SJSA1 (cell line): ENCODE data around the gene SPATA22. TPM values are rescaled to one million over a fixed set of nuclear protein-coding genes. Genes with fewer than 3 reads are reported as not detected.

Experiments
- total RNA-seq: library from RNA; depleted of rRNA; stranded (reverse); fragments of >200 nt; shearing (Covaris generic); gene quantifications from 2 replicates; pipeline ENCODE4 v1.2.3, GENCODE V29; 2014; rRNA removed

Gene SPATA22
- total RNA-seq, 1 experiment from 2014 or later: not detected

Other genes starting within 250 kb of the SPATA22 start
- not detected in 2 replicates for gene OR3A1, start 173.5 kb downstream of the SPATA22 start, total RNA-seq
- gene OR3A2, start 85.5 kb downstream of the SPATA22 start, total RNA-seq: not detected in 2 replicates
- gene OR1E1, start 73.4 kb downstream of the SPATA22 start, total RNA-seq: not detected in 2 replicates
- gene OR3A3, start 60.4 kb downstream of the SPATA22 start, total RNA-seq: not detected in 2 replicates
- not detected in 2 replicates for gene OR1E2, start 38.0 kb downstream of the SPATA22 start, total RNA-seq
- 0.18 TPM in 1 of 2 replicates, not detected in the other for gene ASPA, start 4.2 kb upstream of the SPATA22 start, total RNA-seq
- not detected in 2 replicates for gene TRPV3, start 86.0 kb upstream of the SPATA22 start, total RNA-seq
- gene TRPV1, start 137.6 kb upstream of the SPATA22 start, total RNA-seq: 0.24 and 1.1 TPM in 2 replicates
- 9.6 and 11.3 TPM in 2 replicates for gene SHPK, start 164.4 kb upstream of the SPATA22 start, total RNA-seq
- gene CTNS, start 164.9 kb upstream of the SPATA22 start, total RNA-seq: 8.9 and 26.6 TPM in 2 replicates
- gene TAX1BP3, start 196.8 kb upstream of the SPATA22 start, total RNA-seq: 230 and 293 TPM in 2 replicates
- 21.5 and 34.3 TPM in 2 replicates for gene EMC6, start 197.0 kb upstream of the SPATA22 start, total RNA-seq
- not detected in 2 replicates for gene P2RX5, start 224.3 kb upstream of the SPATA22 start, total RNA-seq